ENCODE data around the gene PODNL1. TPM values are rescaled to one million over a fixed set of nuclear protein-coding genes. Genes with fewer than 3 reads are reported as not detected.

PODNL1 gene
- total and polyA plus RNA-seq, 2 experiments from 2014 or later: 0.17 to 2.4 TPM

DNA sequence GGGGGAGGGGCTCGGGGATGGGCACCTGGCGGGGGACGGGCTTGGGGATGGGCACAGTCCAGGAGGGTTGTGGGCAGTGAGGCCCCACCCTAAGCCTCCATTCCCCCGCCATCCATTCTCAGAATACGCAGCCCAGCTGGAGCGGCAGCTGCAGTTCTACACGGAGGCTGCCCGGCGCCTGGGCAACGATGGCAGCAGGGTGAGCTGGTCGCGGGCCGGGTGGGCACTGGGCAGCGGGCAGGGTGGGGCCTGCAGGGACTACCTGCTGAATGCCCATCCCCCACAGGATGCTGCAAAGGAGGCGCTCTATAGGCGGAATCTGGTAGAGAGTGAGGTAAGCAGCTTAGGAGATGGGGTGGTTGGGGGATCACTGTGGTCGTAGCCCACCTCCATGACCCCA is 8.3 kb downstream of the PODNL1 start:
- no peaks in the 10 kb centered on the region for H3K9me2 ChIP-seq (replicated peaks; ENCODE audit: insufficient read depth)
- H4K20me1 ChIP-seq (ENCODE audit: insufficient read depth, poor library complexity, severe bottlenecking): no peaks in the 10 kb centered on the region
- no peaks in the 10 kb centered on the region for H3K9me3 ChIP-seq (ENCODE audit: low read depth)
- no peak overlapping the region for H3K4me3 ChIP-seq
- no peak overlapping the region for H3K4me2 ChIP-seq
- no peaks in the 10 kb centered on the region for H3K27me3 ChIP-seq
- no peak overlapping the region for H3K27ac ChIP-seq
- H2AFZ ChIP-seq: no peak overlapping the region
- no peaks in the 10 kb centered on the region for H3K79me2 ChIP-seq
- no peak for TF ChIP-seq EZH2 (IDR thresholded peaks at IDR 0.05; ENCODE audit: borderline replicate concordance)
- TF ChIP-seq, protein P1, sequence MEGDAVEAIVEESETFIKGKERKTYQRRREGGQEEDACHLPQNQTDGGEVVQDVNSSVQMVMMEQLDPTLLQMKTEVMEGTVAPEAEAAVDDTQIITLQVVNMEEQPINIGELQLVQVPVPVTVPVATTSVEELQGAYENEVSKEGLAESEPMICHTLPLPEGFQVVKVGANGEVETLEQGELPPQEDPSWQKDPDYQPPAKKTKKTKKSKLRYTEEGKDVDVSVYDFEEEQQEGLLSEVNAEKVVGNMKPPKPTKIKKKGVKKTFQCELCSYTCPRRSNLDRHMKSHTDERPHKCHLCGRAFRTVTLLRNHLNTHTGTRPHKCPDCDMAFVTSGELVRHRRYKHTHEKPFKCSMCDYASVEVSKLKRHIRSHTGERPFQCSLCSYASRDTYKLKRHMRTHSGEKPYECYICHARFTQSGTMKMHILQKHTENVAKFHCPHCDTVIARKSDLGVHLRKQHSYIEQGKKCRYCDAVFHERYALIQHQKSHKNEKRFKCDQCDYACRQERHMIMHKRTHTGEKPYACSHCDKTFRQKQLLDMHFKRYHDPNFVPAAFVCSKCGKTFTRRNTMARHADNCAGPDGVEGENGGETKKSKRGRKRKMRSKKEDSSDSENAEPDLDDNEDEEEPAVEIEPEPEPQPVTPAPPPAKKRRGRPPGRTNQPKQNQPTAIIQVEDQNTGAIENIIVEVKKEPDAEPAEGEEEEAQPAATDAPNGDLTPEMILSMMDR (IDR thresholded peaks at IDR 0.05; ENCODE audit: poor library complexity): no peak
- no peak for TF ChIP-seq EZH2phosphoT487 (IDR thresholded peaks at IDR 0.05; ENCODE audit: low read depth, severe bottlenecking, unreplicated experiment)
- DNase-seq (ENCODE audit: low spot score): no peak
- H3K4me1 ChIP-seq (ENCODE audit: insufficient read depth): no peaks in the 10 kb centered on the region
- 98% methylated on average over 11 of the region's 17 CpGs for WGBS (ENCODE audit: low lambda C conversion rate, missing lambda C conversion rate)
- no peaks in the 10 kb centered on the region for H3K36me3 ChIP-seq (replicated peaks; ENCODE audit: insufficient read depth, low read depth)

DNA sequence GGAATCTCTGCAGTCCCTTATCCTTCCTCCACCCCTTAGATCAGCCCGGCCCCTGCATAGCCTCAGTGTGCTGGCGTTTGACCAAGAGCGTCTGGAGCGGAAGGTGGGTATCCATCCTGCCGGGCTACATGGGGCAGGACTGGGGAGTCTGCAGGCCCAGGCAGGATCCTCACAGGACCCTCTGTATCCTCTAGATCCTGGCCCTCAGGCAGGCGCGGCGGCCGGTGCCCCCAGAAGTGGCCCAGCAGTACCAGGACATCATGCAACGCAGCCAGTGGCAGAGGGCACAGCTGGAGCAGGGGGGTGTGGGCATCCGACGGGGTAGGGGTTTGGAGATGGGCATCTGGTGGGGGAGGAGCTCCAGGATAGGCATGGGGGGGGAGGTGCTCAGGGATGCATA is 8.9 kb downstream of the PODNL1 start:
- 97% methylated on average over 12 of the region's 12 CpGs for WGBS (ENCODE audit: low lambda C conversion rate, missing lambda C conversion rate)
- no peaks in the 10 kb centered on the region for H3K4me1 ChIP-seq (ENCODE audit: insufficient read depth)

DNA sequence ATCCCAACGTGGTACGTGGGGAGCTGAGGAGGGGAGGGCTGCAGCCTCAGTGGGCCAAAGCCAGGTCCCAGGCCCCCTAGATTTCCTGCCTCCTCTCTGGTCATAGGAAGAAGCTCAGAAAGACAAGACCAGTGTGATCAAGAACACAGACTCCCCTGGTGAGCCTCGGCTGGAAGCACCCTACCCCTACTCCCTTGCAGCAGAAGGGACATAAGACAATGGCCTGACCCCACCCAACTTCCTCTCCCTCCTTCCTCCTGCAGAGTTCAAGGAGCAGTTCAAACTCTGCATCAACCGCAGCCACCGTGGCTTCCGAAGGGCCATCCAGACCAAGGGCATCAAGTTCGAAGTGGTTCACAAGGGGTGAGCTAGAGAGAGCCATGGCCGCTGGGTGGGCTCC is 11.5 kb downstream of the PODNL1 start:
- Histone ChIP-seq H3K27ac (no peak overlapping the region), H2AFZ (no peak overlapping the region), H3K4me2 (no peak overlapping the region), H3K4me3 (no peak overlapping the region), H3K4me1 (ENCODE audit: insufficient read depth) (no peaks in the 10 kb centered on the region), H4K20me1 (ENCODE audit: insufficient read depth, poor library complexity, severe bottlenecking) (no peaks in the 10 kb centered on the region), H3K36me3 (replicated peaks; ENCODE audit: insufficient read depth, low read depth) (no peaks in the 10 kb centered on the region), H3K9me2 (replicated peaks; ENCODE audit: insufficient read depth) (no peaks in the 10 kb centered on the region), H3K9me3 (ENCODE audit: low read depth) (no peaks in the 10 kb centered on the region), H3K27me3 (no peaks in the 10 kb centered on the region), H3K79me2 (no peaks in the 10 kb centered on the region)
- 94% methylated on average over 8 of the region's 8 CpGs for WGBS (ENCODE audit: low lambda C conversion rate, missing lambda C conversion rate)
- TF ChIP-seq, protein P1 (IDR thresholded peaks at IDR 0.05; ENCODE audit: poor library complexity): no peak
- TF ChIP-seq EZH2phosphoT487 (IDR thresholded peaks at IDR 0.05; ENCODE audit: low read depth, severe bottlenecking, unreplicated experiment) (no peak), EZH2 (IDR thresholded peaks at IDR 0.05; ENCODE audit: borderline replicate concordance) (no peak)
- no peak for DNase-seq (ENCODE audit: low spot score)

More for the DNA sequence above, 8.9 kb downstream of the PODNL1 start:
- H3K9me3 ChIP-seq (ENCODE audit: low read depth): no peaks in the 10 kb centered on the region
- H3K79me2 ChIP-seq: no peaks in the 10 kb centered on the region
- H3K27me3 ChIP-seq: no peaks in the 10 kb centered on the region
- no peaks in the 10 kb centered on the region for H4K20me1 ChIP-seq (ENCODE audit: insufficient read depth, poor library complexity, severe bottlenecking)
- H3K36me3 ChIP-seq (replicated peaks; ENCODE audit: insufficient read depth, low read depth): no peaks in the 10 kb centered on the region
- H2AFZ ChIP-seq: no peak overlapping the region
- H3K9me2 ChIP-seq (replicated peaks; ENCODE audit: insufficient read depth): no peaks in the 10 kb centered on the region
- TF ChIP-seq EZH2phosphoT487 (IDR thresholded peaks at IDR 0.05; ENCODE audit: low read depth, severe bottlenecking, unreplicated experiment): no peak
- TF ChIP-seq, protein P1 (IDR thresholded peaks at IDR 0.05; ENCODE audit: poor library complexity): no peak
- TF ChIP-seq EZH2 (IDR thresholded peaks at IDR 0.05; ENCODE audit: borderline replicate concordance): no peak
- no peak for DNase-seq (ENCODE audit: low spot score)
- no peak overlapping the region for H3K4me3 ChIP-seq
- no peak overlapping the region for H3K27ac ChIP-seq
- no peak overlapping the region for H3K4me2 ChIP-seq

DNA sequence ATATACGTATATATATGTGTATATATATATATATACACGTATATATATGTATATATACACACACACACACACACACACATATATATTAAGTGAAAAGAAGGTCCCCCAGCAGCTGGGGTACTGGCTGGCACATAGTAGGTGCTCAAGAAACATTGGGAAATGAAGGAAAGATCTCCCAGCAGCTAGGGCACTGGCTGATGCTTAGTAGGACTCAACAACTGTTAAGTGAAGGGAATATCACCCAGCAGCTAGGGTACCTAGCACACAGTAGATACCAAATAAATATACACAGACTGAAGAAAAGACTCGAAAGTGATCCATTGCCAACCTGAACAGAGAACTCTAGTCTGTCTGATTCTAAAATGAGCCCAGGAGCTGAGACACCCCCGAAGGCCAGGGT is 12.2 kb downstream of the PODNL1 start:
- DNase-seq (ENCODE audit: low spot score): no peak

More for the DNA sequence above, 12.2 kb downstream of the PODNL1 start:
- Histone ChIP-seq H3K36me3 (replicated peaks; ENCODE audit: insufficient read depth, low read depth) (no peaks in the 10 kb centered on the region), H3K9me2 (replicated peaks; ENCODE audit: insufficient read depth) (no peaks in the 10 kb centered on the region), H3K27me3 (no peaks in the 10 kb centered on the region), H4K20me1 (ENCODE audit: insufficient read depth, poor library complexity, severe bottlenecking) (no peaks in the 10 kb centered on the region), H3K79me2 (no peaks in the 10 kb centered on the region), H3K4me2 (no peak overlapping the region), H3K27ac (no peak overlapping the region), H3K4me3 (no peak overlapping the region), H2AFZ (no peak overlapping the region), H3K4me1 (ENCODE audit: insufficient read depth) (no peaks in the 10 kb centered on the region), H3K9me3 (ENCODE audit: low read depth) (no peaks in the 10 kb centered on the region)
- WGBS (ENCODE audit: low lambda C conversion rate, missing lambda C conversion rate): 95% methylated on average over 2 of the region's 4 CpGs
- TF ChIP-seq EZH2 (IDR thresholded peaks at IDR 0.05; ENCODE audit: borderline replicate concordance): no peak
- TF ChIP-seq, protein P1 (IDR thresholded peaks at IDR 0.05; ENCODE audit: poor library complexity): no peak
- no peak for TF ChIP-seq EZH2phosphoT487 (IDR thresholded peaks at IDR 0.05; ENCODE audit: low read depth, severe bottlenecking, unreplicated experiment)
